Omental fat pad (tissue), 4 donors: ENCODE data around the gene PTN. TPM values are rescaled to one million over a fixed set of nuclear protein-coding genes. Genes with fewer than 3 reads are reported as not detected.

Experiments used
- ATAC-seq: fragments of 150-250 bp; one replicate; pipeline ENCODE4 v1.9.1; 2016; ENCODE audit warnings: mild to moderate bottlenecking, moderate library complexity; ENCODE audit not compliant: low FRiP score
- DNase-seq: peaks from one replicate; pipeline ENCODE4 v3.0.0-alpha.2; 2019; ENCODE audit warnings: low spot score
- CTCF ChIP-seq, 3 donors: fragments of 450-650 bp; IDR thresholded peaks; one replicate each; pipeline ENCODE4 v1.5.1; 2016 to 2017; ENCODE audit warnings: antibody characterized with exemption in 3 of 3, mild to moderate bottlenecking in 3 of 3, moderate library complexity in 2 of 3
- total RNA-seq, 4 donors: library from RNA; depleted of rRNA; stranded (reverse); fragments of >200 nt; gene quantifications; one replicate each; pipeline ENCODE4 v1.1.0, GENCODE V29; 2016

The PTN gene
- total RNA-seq, 4 donors from 2014 or later = 4.8 to 26.1 (median 11.2) TPM

GRCh38 chr7:137304624-137305235 lies 38.8 kb downstream of the PTN start:
- no peak for TF ChIP-seq CTCF (IDR thresholded peaks at IDR 0.05)
- DNase-seq (no peak), ATAC-seq (no peak)

GRCh38 chr7:137304165-137304564 lies 39.4 kb downstream of the PTN start:
- no peak for TF ChIP-seq CTCF (IDR thresholded peaks at IDR 0.05)
- no peak for DNase-seq
- no peak for ATAC-seq

GRCh38 chr7:137302081-137302480 lies 41.5 kb downstream of the PTN start:
- ATAC-seq (no peak), DNase-seq (no peak)
- no peak for TF ChIP-seq CTCF (IDR thresholded peaks at IDR 0.05)

GRCh38 chr7:137298464-137298794 lies 45.1 kb downstream of the PTN start:
- ATAC-seq (no peak), DNase-seq (no peak)
- no peak for TF ChIP-seq CTCF (IDR thresholded peaks at IDR 0.05)

- DNase-seq (no peak), ATAC-seq (no peak)
- TF ChIP-seq CTCF (IDR thresholded peaks at IDR 0.05) = no peak
These were observed 45.7 kb downstream of the PTN start for GRCh38 chr7:137297551-137298463.

GRCh38 chr7:137296576-137296975 lies 47.0 kb downstream of the PTN start:
- TF ChIP-seq CTCF (IDR thresholded peaks at IDR 0.05) = no peak
- DNase-seq (no peak), ATAC-seq (no peak)
